ENCODE data around the gene UBXN6.

Gene UBXN6

DNA sequence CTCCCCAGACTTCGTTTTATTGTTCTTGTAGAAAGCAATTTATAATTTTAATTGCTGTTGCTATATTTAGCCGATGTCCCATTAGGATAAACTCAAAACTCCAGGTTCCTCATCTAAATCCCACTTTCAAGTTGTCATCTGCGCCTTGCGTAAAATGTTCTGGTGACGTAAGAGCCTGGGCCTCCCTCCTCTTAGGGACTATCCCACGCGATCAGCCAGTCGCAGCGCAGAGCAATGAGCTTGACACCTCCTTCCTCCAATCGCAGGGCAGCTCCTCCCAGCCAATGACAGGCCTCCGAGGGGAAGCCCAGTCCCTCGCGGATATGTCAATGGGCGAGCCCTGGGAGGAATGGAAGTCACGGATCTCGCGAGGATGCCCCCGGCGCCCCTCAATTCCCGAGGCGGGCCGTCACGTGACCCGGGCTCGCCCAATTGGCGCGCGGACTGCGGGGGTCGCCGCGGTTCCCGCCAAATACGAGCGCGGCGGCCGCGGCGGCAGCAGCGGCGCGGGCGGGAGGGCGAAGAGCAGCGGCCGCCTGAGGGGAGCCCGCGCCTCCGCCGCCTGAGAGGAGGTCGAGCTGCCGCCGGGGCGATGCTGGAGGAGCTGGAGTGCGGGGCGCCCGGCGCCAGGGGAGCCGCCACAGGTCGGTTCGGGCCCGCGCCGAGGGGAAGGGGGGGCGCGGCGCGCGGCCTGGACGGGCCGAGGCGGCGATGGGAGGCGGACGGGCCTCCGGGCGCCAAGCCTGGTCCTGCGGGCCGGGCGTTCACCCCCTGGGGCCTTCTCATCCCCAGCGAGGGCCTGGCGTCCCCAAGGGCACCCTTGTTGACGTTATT, 55.2 kb downstream of the UBXN6 start, which contains the start of gene CHAF1A:
CHAF1A (plus strand) TSS at position 470 of the 834 bp plus-strand sequence; CDS start at position 593, 123 bp downstream.
- DNase-seq, result peak; percentile 100

DNA sequence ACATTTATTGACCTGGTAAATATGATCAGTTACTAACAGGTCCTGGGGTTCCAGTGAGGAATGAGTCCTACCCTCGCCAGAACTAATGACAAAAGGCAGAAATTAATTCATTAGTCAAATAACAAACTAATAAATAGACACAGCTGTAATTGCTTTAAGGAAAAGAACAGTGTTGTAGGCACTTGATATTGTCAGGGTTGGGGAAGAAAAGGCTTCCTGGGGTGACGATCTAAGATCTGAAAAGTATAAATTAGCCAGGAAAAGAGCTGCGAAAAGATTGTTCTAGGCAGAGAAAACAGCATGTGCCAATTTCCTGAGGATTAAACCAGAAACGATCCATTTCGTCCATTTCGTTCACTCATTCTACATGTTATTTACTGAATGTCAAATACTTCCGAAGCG, 55.8 kb downstream of the UBXN6 start:
- DNase-seq, result no peak

DNA sequence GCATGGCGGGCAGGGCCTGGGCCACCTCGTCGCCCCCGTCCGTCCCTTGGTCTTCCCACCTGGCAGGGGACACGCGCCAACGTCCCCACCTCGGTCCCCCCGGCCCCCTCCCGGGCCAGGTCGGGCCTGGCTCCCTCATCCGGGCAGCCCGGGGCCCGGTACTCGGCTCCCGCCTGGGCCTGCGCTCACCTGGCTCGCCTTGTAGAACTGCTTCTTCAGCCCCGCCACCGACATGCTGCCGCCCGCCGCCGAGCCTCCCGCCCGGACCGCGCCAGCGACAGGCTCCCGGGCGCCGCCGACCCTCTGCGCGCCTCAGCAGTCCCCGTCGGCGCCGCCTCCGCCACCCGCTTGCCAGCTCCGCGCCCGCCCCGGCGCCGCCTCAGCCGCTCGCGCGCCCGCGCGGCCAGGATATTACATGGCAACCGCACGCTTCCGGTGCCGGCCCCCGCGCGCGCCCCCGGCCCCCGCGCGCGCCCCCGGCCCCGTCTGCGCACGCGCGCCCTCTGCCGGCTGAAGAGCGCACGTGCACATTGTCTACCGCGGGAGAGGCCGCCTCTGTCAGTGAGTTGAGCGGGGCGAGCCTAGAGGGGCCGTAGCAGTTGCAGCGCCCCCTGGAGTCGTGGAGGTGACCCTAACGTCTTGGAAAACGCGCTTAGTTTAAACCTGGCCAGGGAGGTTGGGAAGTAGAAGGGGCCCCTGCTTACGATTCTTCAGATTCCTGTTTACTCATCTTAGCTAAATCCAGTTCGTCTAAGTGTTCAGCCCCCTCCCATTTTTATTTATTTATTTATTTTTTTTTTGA, 57.3 kb downstream of the UBXN6 start, which contains the start of gene SH3GL1:
SH3GL1 (minus strand) TSS at position 413 of the 802 bp plus-strand sequence; CDS start at position 234, 179 bp downstream.
- peak; percentile 93 for DNase-seq

GRCh38 chr19:4399812-4400134, 57.8 kb downstream of the UBXN6 start:
- DNase-seq, result peak; percentile 26

- DNase-seq, result no peak
Measured at GRCh38 chr19:4396949-4397783, 60.4 kb downstream of the UBXN6 start.

All from NCI-H345 (cell line).